Ishikawa (cell line): ENCODE results near the gene ZBTB16.

Experiments
- CEBPB ChIP-seq: IDR thresholded peaks from 2 replicates; pipeline ENCODE4 v1.6.1; 2012
- CREB1 ChIP-seq: IDR thresholded peaks from 2 replicates; pipeline ENCODE4 v1.6.1; 2012; ENCODE audit warnings: low read depth
- EGR1 ChIP-seq: IDR thresholded peaks from 2 replicates; pipeline ENCODE4 v1.6.1; 2012
- EP300 ChIP-seq: IDR thresholded peaks from 2 replicates; pipeline ENCODE4 v1.6.1; 2012; ENCODE audit warnings: borderline replicate concordance
- FOXM1 ChIP-seq: IDR thresholded peaks from 2 replicates; pipeline ENCODE4 v1.6.1; 2012; ENCODE audit warnings: low read depth, borderline replicate concordance
- MAX ChIP-seq: IDR thresholded peaks from 2 replicates; pipeline ENCODE4 v1.6.1; 2012
- NFIC ChIP-seq: IDR thresholded peaks from 2 replicates; pipeline ENCODE4 v1.6.1; 2012
- RAD21 ChIP-seq: IDR thresholded peaks from 2 replicates; pipeline ENCODE4 v1.6.1; 2012; ENCODE audit warnings: low read depth
- REST ChIP-seq: IDR thresholded peaks from 2 replicates; pipeline ENCODE4 v1.6.1; 2012; ENCODE audit warnings: low read depth, mild to moderate bottlenecking
- TAF1 ChIP-seq: IDR thresholded peaks from 2 replicates; pipeline ENCODE4 v1.6.1; 2012; ENCODE audit warnings: low read depth, mild to moderate bottlenecking
- TCF12 ChIP-seq: IDR thresholded peaks from 2 replicates; pipeline ENCODE4 v1.6.1; 2012; ENCODE audit warnings: low read depth
- TEAD4 ChIP-seq: IDR thresholded peaks from 2 replicates; pipeline ENCODE4 v1.6.1; 2012
- USF1 ChIP-seq: IDR thresholded peaks from 2 replicates; pipeline ENCODE4 v1.6.1; 2012
- YY1 ChIP-seq: IDR thresholded peaks from 2 replicates; pipeline ENCODE4 v1.6.1; 2012; ENCODE audit warnings: low read depth
- ZBTB7A ChIP-seq: IDR thresholded peaks from 2 replicates; pipeline ENCODE4 v1.6.1; 2012; ENCODE audit warnings: low read depth

ZBTB16 gene

GRCh38 chr11:114228435-114229411 is 169.2 kb downstream of the ZBTB16 start:
- no peak for TF ChIP-seq CREB1
- TF ChIP-seq FOXM1, result no peak
- TF ChIP-seq TAF1, result no peak
- TF ChIP-seq MAX, result no peak
- TF ChIP-seq TEAD4, result no peak
- no peak for TF ChIP-seq REST
- TF ChIP-seq ZBTB7A, result no peak
- no peak for TF ChIP-seq EGR1
- no peak for TF ChIP-seq USF1
- no peak for TF ChIP-seq EP300
- no peak for TF ChIP-seq YY1
- TF ChIP-seq NFIC, result no peak
- TF ChIP-seq RAD21, result no peak
- no peak for TF ChIP-seq TCF12
- no peak for TF ChIP-seq CEBPB

GRCh38 chr11:114230031-114230704 is 170.7 kb downstream of the ZBTB16 start:
- TF ChIP-seq REST (peak; percentile 14; the same call in 1 of the 2 replicates), MAX (no peak), RAD21 (no peak)

GRCh38 chr11:114232400-114233059 is 173.0 kb downstream of the ZBTB16 start:
- no peak for TF ChIP-seq FOXM1

- TF ChIP-seq TAF1 (no peak), CEBPB (no peak), CREB1 (no peak), TEAD4 (no peak), REST (no peak), FOXM1 (no peak), EP300 (no peak), ZBTB7A (no peak), RAD21 (no peak), NFIC (no peak), USF1 (no peak), TCF12 (no peak), YY1 (no peak), MAX (no peak), EGR1 (no peak)
Measured at GRCh38 chr11:114233755-114234154, 174.2 kb downstream of the ZBTB16 start.
